Left ventricle myocardium inferior (tissue), 1 donor: Measurements from ENCODE around the gene C3orf85. TPM values are rescaled to one million over a fixed set of nuclear protein-coding genes. Genes with fewer than 3 reads are reported as not detected.

Experiments used
- DNase-seq: peaks from one replicate; pipeline ENCODE4 v3.0.0-alpha.2; 2020
- H3K27ac ChIP-seq: fragments of 200-600 bp; replicated peaks from 2 replicates; pipeline ENCODE4 v1.8.0; 2021
- H3K27me3 ChIP-seq: fragments of 200-600 bp; 2 replicates; pipeline ENCODE4 v1.8.0; 2021; ENCODE audit warnings: low read depth
- H3K36me3 ChIP-seq: fragments of 200-600 bp; 2 replicates; pipeline ENCODE4 v1.8.0; 2021
- H3K4me1 ChIP-seq: fragments of 200-600 bp; 2 replicates; pipeline ENCODE4 v1.8.0; 2021
- H3K4me3 ChIP-seq: fragments of 200-600 bp; 2 replicates; pipeline ENCODE4 v1.8.0; 2021; ENCODE audit warnings: mild to moderate bottlenecking, moderate library complexity
- H3K9me3 ChIP-seq: fragments of 200-600 bp; replicated peaks from 2 replicates; pipeline ENCODE4 v1.8.0; 2021
- CTCF ChIP-seq: fragments of 200-600 bp; IDR thresholded peaks from 2 replicates; pipeline ENCODE4 v1.8.0; 2021; ENCODE audit warnings: antibody characterized with exemption, mild to moderate bottlenecking, borderline replicate concordance
- intact Hi-C: fragments of 100-400 bp; cut with micrococcal nuclease; formaldehyde crosslinking; loops from one replicate; pipeline ENCODE4 v1.11.0; 2022
- total RNA-seq: library from RNA; stranded (reverse); fragmentation: NEBNext Ultra II Directional; extraction: Animal tissue kit (Norgen Biotek cat#: 25700); gene quantifications from one replicate; pipeline ENCODE4 v1.2.1, GENCODE V29; 2021
- donor health status: DM: no; HTN: yes; CAD: no; lungs with severe emphysema.

The C3orf85 gene
- total RNA-seq, 1 donor from 2014 or later: not detected

- DNase-seq: no peak
- Histone ChIP-seq H3K27ac (no peak overlapping the region), H3K27me3 (no peaks in the 10 kb centered on the region), H3K9me3 (peaks cover 10% of the 10 kb centered on the region), H3K36me3 (no peaks in the 10 kb centered on the region), H3K4me1 (no peaks in the 10 kb centered on the region), H3K4me3 (no peak overlapping the region)
- intact Hi-C loops: no loop called here
- no peak for TF ChIP-seq CTCF
These were observed 12.6 kb downstream of the C3orf85 start for GRCh38 chr3:109149078-109149477.

- H3K27me3 ChIP-seq: no peaks in the 10 kb centered on the region
- no peak overlapping the region for H3K4me3 ChIP-seq
- intact Hi-C loops: no loop called here
- no peak for TF ChIP-seq CTCF
- H3K9me3 ChIP-seq: peaks cover 3% of the 10 kb centered on the region
- DNase-seq: no peak
- no peaks in the 10 kb centered on the region for H3K36me3 ChIP-seq
- no peaks in the 10 kb centered on the region for H3K4me1 ChIP-seq
- H3K27ac ChIP-seq: no peak overlapping the region
These were observed 15.8 kb downstream of the C3orf85 start for GRCh38 chr3:109152320-109152719.

GRCh38 chr3:109154979-109155378 is 18.5 kb downstream of the C3orf85 start:
- intact Hi-C loops: no loop called here
- Histone ChIP-seq H3K4me1 (no peaks in the 10 kb centered on the region), H3K27me3 (no peaks in the 10 kb centered on the region), H3K36me3 (no peaks in the 10 kb centered on the region), H3K4me3 (no peak overlapping the region), H3K9me3 (peaks cover 21% of the 10 kb centered on the region), H3K27ac (no peak overlapping the region)
- DNase-seq: no peak
- no peak for TF ChIP-seq CTCF

DNA sequence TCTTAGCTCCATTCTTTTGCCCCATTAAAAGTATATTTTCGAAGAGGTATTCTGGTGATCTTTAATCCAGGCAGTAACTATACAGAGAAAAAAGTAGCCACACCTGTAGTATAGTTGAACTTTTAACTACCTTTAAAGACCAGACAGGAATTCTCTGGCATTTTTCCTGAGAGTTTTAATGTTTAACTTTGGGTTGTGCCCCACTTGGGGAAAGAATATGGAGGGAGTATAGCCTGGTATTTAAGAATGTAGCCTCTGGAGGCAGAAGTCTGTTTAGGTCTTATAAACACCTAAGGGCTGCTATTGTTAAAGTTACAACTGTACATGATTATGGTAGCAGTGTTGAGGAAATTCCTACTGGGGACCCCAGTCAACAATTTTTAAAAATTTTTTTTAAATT is 19.3 kb downstream of the C3orf85 start:
- intact Hi-C loops: no loop called here
- H3K36me3 ChIP-seq: no peaks in the 10 kb centered on the region
- no peak for TF ChIP-seq CTCF
- DNase-seq: no peak
- peaks cover 24% of the 10 kb centered on the region for H3K9me3 ChIP-seq
- H3K4me1 ChIP-seq: no peaks in the 10 kb centered on the region
- H3K27me3 ChIP-seq: no peaks in the 10 kb centered on the region
- H3K4me3 ChIP-seq: no peak overlapping the region
- no peak overlapping the region for H3K27ac ChIP-seq

DNA sequence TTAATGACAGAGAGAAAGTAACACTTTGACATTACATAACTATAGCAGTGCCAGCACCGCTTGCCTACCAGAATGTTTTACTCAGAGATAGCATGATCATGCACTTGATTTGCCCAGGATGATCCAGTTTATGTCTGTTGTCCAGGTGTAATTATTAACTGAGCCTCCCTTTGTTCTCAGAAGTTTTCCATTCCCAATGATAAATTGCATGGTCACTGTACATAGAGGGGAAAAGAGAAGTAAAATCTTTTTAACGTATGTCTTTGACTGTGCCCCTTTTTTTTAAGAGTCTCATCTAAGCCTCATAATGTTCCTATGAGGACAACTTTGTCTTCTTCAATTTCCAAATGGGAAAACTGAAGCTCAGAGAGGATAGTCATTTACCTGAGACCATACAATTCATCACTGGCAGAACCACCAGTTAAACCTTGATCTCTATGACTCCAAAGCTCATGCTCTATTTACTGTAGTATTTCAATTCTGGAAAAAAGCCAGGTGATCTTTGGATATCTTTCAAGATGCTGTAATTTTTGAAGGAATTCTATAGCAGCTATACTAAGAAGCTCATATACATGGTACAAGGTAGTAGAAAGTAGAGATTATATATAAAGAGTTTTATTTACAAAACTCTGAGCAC is 25.1 kb downstream of the C3orf85 start:
- H3K4me3 ChIP-seq: no peak overlapping the region
- no peaks in the 10 kb centered on the region for H3K4me1 ChIP-seq
- no peaks in the 10 kb centered on the region for H3K36me3 ChIP-seq
- intact Hi-C loops: no loop called here
- no peaks in the 10 kb centered on the region for H3K27me3 ChIP-seq
- DNase-seq: no peak
- H3K27ac ChIP-seq: no peak overlapping the region
- H3K9me3 ChIP-seq: peaks cover 21% of the 10 kb centered on the region
- no peak for TF ChIP-seq CTCF
